Muscle layer of duodenum (tissue), 2 donors: ENCODE results near the gene CYP27C1.
"Not testable (repeated sequence)": the region's sequence is repeated elsewhere in the genome, so short reads cannot be mapped to it uniquely, and the experiment has no call there.

Experiments
- H3K27ac ChIP-seq: one replicate; pipeline ENCODE4 v1.7.0; 2013; ENCODE audit warnings: mild to moderate bottlenecking, low read length
- H3K27me3 ChIP-seq: one replicate; pipeline ENCODE4 v1.7.0; 2013; ENCODE audit warnings: low read depth, mild to moderate bottlenecking, control low read depth, low read length
- H3K36me3 ChIP-seq, 2 donors: one replicate each; pipeline ENCODE4 v1.7.0; 2013; ENCODE audit warnings: low read length in 2 of 2, control low read depth in 1 of 2, mild to moderate bottlenecking in 1 of 2; ENCODE audit not compliant: insufficient read depth in 2 of 2, control insufficient read depth in 1 of 2
- H3K4me1 ChIP-seq, 2 donors: one replicate each; pipeline ENCODE4 v1.7.0; 2013; ENCODE audit warnings: low read length in 2 of 2, mild to moderate bottlenecking in 2 of 2, control low read depth in 1 of 2, moderate library complexity in 1 of 2; ENCODE audit not compliant: insufficient read depth in 2 of 2, control insufficient read depth in 1 of 2
- H3K4me3 ChIP-seq, 2 donors: one replicate each; pipeline ENCODE4 v1.7.0; 2013; ENCODE audit warnings: low read length in 2 of 2, low read depth in 1 of 2, mild to moderate bottlenecking in 1 of 2
- H3K9me3 ChIP-seq, 2 donors: one replicate each; pipeline ENCODE4 v1.7.0; 2013; ENCODE audit warnings: low read length in 2 of 2, control low read depth in 1 of 2, mild to moderate bottlenecking in 1 of 2; ENCODE audit not compliant: control insufficient read depth in 1 of 2
- donor health status: healthy.

The CYP27C1 gene

DNA sequence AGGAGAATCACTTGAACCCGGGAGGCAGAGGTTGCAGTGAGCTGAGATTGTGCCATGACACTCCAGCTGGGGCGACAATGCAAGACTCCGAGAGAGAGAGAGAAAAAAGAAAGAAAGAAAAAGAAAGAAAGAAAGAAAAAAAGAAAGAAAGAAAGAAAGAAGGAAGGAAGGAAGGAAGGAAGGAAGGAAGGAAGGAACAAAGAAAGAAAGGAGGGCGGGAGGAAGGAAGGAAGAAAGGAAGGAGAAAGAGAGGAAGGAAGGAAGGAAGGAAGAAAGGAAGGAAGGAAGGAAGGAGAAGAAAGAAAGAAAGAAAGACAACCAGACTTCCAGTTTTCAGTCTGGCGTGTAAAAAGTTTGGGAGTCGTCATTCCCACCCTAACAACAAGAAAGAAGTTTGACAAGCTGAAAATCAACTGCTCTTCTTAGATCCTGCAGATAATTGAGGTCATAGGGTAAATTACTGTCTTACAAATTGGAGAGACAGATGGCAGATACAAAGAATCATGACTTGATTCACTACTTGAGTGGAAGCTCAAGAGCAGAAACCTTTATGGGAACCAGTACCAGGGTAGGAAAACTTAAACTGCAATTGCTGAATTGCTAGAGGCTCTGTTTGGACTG is 15.1 kb upstream of the CYP27C1 start:
- Histone ChIP-seq H3K27ac (no peak overlapping the region), H3K4me3 (no peak overlapping the region), H3K27me3 (no peaks in the 10 kb centered on the region), H3K9me3 (no peaks in the 10 kb centered on the region), H3K36me3 (no peaks in the 10 kb centered on the region), H3K4me1 (no peaks in the 10 kb centered on the region)

GRCh38 chr2:127233710-127234109 is 13.6 kb upstream of the CYP27C1 start:
- H3K9me3 ChIP-seq = no peaks in the 10 kb centered on the region
- H3K27me3 ChIP-seq = no peaks in the 10 kb centered on the region
- H3K4me3 ChIP-seq = no peak overlapping the region
- no peaks in the 10 kb centered on the region for H3K36me3 ChIP-seq
- no peaks in the 10 kb centered on the region for H3K4me1 ChIP-seq
- no peak overlapping the region for H3K27ac ChIP-seq

DNA sequence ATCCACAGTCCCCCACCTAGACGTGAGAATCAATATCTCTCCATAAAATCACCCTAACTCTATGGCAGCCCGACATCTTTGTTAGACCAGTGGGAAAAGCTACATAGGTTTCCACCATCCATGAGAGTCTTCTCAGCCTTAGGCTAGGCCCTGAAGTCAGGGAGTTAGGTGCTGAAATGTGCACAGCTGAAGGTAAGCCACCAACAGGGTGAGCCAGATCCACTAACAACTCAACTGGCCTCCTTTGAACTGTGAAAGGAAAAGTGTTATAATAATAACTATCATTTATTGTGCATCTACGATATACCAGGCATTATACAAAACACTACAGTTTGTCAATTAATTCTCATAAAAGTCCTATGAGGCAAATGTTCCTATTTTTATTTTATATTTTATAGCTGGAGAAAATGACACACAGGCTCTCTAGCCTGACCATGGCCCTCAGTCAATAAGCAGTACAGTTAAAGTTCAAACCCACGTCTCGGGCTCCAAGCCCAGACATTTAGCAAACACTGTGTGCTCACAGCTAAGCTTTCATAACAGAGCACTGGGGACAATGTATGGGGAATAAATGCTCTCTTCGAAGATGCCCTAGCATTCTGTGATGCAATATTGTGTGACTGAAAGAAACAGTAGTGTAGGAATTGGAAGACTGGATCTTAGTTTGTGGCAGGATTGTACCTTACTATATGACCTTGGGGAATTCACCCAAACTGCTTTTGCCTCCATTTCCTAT is 11.2 kb upstream of the CYP27C1 start:
- H3K4me1 ChIP-seq = no peaks in the 10 kb centered on the region
- peaks cover 0 to 4% of the 10 kb centered on the region in 2 donors for H3K9me3 ChIP-seq
- H3K4me3 ChIP-seq = no peak overlapping the region
- H3K36me3 ChIP-seq = no peaks in the 10 kb centered on the region
- H3K27ac ChIP-seq = no peak overlapping the region
- H3K27me3 ChIP-seq = no peaks in the 10 kb centered on the region

DNA sequence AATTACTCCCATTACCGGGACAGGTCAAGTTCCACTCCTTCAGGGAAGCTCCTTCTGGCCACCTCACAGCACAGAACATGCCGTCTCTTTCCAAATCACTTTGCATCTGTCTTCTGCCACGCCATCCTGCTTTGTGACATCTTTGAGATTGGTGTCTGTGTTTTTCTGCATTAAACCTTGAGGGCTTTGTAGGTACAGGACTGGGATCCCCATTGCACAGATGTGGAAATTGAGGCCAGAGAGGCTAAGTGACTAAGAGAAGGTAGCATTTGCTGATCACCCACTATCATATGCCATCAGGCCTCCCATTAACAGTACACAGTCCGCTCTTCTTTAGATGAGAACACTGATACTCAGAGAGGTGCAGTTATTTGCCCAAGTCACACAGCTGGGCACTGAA is 9.5 kb upstream of the CYP27C1 start:
- H3K4me1 ChIP-seq = no peaks in the 10 kb centered on the region

GRCh38 chr2:127228102-127228501 is 8.0 kb upstream of the CYP27C1 start:
- Histone ChIP-seq H3K36me3 (no peaks in the 10 kb centered on the region), H3K9me3 (peaks cover 0 to 4% of the 10 kb centered on the region in 2 donors), H3K27me3 (no peaks in the 10 kb centered on the region), H3K27ac (no peak overlapping the region), H3K4me1 (no peaks in the 10 kb centered on the region), H3K4me3 (no peak overlapping the region)

More for the DNA sequence above, 9.5 kb upstream of the CYP27C1 start:
- Histone ChIP-seq H3K36me3 (no peaks in the 10 kb centered on the region), H3K27me3 (no peaks in the 10 kb centered on the region), H3K27ac (no peak overlapping the region), H3K9me3 (peaks cover 0 to 4% of the 10 kb centered on the region in 2 donors), H3K4me3 (no peak overlapping the region)

DNA sequence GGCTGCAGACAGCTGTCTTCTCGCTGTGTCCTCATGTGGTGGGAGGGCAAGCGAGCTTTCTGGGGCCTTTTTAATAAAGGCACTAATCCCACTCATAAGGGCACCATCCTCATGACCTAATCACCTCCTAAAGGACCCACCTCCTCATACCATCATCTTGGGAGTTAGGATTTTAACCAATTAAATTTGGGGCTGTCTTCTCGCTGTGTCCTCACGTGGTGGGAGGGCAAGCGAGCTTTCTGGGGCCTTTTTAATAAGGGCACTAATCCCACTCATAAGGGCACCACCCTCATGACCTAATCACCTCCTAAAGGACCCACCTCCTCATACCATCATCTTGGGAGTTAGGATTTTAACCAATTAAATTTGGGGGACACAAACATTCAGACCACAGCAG is 7.2 kb upstream of the CYP27C1 start:
- H3K9me3 ChIP-seq, H3K36me3 ChIP-seq, H3K27ac ChIP-seq, H3K4me1 ChIP-seq, H3K27me3 ChIP-seq, H3K4me3 ChIP-seq: not testable (repeated sequence)

GRCh38 chr2:127226520-127227263 is 6.6 kb upstream of the CYP27C1 start:
- Histone ChIP-seq H3K4me1 (no peaks in the 10 kb centered on the region), H3K27me3 (no peaks in the 10 kb centered on the region), H3K9me3 (peaks cover 0 to 4% of the 10 kb centered on the region in 2 donors), H3K27ac (no peak overlapping the region), H3K4me3 (peak overlapping the region; percentile 2 to 17), H3K36me3 (no peaks in the 10 kb centered on the region)

GRCh38 chr2:127226132-127226519 is 6.0 kb upstream of the CYP27C1 start:
- H3K27me3 ChIP-seq = no peaks in the 10 kb centered on the region
- peak overlapping the region; percentile 2 to 17 for H3K4me3 ChIP-seq
- no peaks in the 10 kb centered on the region for H3K4me1 ChIP-seq
- H3K9me3 ChIP-seq = peaks cover 0 to 4% of the 10 kb centered on the region in 2 donors
- no peak overlapping the region for H3K27ac ChIP-seq
- H3K36me3 ChIP-seq = no peaks in the 10 kb centered on the region

- no peak overlapping the region for H3K27ac ChIP-seq
- H3K4me3 ChIP-seq = no peak overlapping the region
- no peaks in the 10 kb centered on the region for H3K36me3 ChIP-seq
Observed at GRCh38 chr2:127225186-127225960, 5.3 kb upstream of the CYP27C1 start.

GRCh38 chr2:127224135-127224534 is 4.0 kb upstream of the CYP27C1 start:
- H3K4me3 ChIP-seq, H3K36me3 ChIP-seq, H3K27ac ChIP-seq, H3K27me3 ChIP-seq, H3K9me3 ChIP-seq: not testable (repeated sequence)
- H3K4me1 ChIP-seq = peaks cover 0 to 10% of the 10 kb centered on the region in 2 donors

More at GRCh38 chr2:127225186-127225960, 5.3 kb upstream of the CYP27C1 start:
- H3K9me3 ChIP-seq = peaks cover 0 to 4% of the 10 kb centered on the region in 2 donors
- H3K4me1 ChIP-seq = peaks cover 0 to 4% of the 10 kb centered on the region in 2 donors
- H3K27me3 ChIP-seq = peaks cover 5% of the 10 kb centered on the region
